Mammary epithelial cell (primary cell): Measurements from ENCODE around the gene WDR62.

Source experiments
- CTCF ChIP-seq, 2 donors: IDR thresholded peaks in 1 of 2; conservative IDR thresholded peaks in 1 of 2; 2 replicates each; pipeline ENCODE4 v1.5.1; 2011 to 2012; ENCODE audit warnings: inconsistent platforms in 2 of 2, low read length in 2 of 2, mild to moderate bottlenecking in 2 of 2, control low read depth in 1 of 2, low read depth in 1 of 2; ENCODE audit not compliant: insufficient read depth in 1 of 2; ENCODE audit errors: extremely low read depth in 1 of 2
- EZH2 ChIP-seq: IDR thresholded peaks from 2 replicates; pipeline ENCODE4 v1.6.1; 2012; ENCODE audit warnings: low read length, inconsistent platforms, borderline replicate concordance

- TF ChIP-seq EZH2, result no peak
- no peak for TF ChIP-seq CTCF (conservative IDR thresholded peaks at IDR 0.05 in 1 of 2, IDR thresholded peaks at IDR 0.05 in 1 of 2; ENCODE audit: extremely low read depth in 1 of 2, insufficient read depth in 1 of 2, low read depth in 1 of 2, low read length in 2 of 2)
Observed at GRCh38 chr19:36013280-36014011, 41.3 kb upstream of the WDR62 start.
